Astrocyte of the spinal cord (primary cell): Measurements from ENCODE around the gene PSME1.

ENCODE experiments used
- DNase-seq: peaks from one replicate; pipeline ENCODE4 v3.0.0; 2011; ENCODE audit warnings: low read depth, low spot score
- H3K4me3 ChIP-seq: 2 replicates; pipeline ENCODE4 v1.5.1; 2011; ENCODE audit warnings: low read depth, mild to moderate bottlenecking, low read length, moderate library complexity
- in situ Hi-C: cut with HindIII; loops from 2 replicates; pipeline ENCODE4 v1.10.0; 2017; ENCODE audit warnings: low sequenced_read_pairs
- TF ChIP-seq, protein P1 (sequence below): IDR thresholded peaks from 2 replicates; pipeline ENCODE4 v1.5.1; 2012; ENCODE audit warnings: low read depth, mild to moderate bottlenecking, low read length, inconsistent platforms

Gene PSME1

GRCh38 chr14:24093207-24093900 is 42.6 kb upstream of the PSME1 start:
- in situ Hi-C loops, result no loop called here
- H3K4me3 ChIP-seq, result peak overlapping the region; percentile 71
- TF ChIP-seq, protein P1, sequence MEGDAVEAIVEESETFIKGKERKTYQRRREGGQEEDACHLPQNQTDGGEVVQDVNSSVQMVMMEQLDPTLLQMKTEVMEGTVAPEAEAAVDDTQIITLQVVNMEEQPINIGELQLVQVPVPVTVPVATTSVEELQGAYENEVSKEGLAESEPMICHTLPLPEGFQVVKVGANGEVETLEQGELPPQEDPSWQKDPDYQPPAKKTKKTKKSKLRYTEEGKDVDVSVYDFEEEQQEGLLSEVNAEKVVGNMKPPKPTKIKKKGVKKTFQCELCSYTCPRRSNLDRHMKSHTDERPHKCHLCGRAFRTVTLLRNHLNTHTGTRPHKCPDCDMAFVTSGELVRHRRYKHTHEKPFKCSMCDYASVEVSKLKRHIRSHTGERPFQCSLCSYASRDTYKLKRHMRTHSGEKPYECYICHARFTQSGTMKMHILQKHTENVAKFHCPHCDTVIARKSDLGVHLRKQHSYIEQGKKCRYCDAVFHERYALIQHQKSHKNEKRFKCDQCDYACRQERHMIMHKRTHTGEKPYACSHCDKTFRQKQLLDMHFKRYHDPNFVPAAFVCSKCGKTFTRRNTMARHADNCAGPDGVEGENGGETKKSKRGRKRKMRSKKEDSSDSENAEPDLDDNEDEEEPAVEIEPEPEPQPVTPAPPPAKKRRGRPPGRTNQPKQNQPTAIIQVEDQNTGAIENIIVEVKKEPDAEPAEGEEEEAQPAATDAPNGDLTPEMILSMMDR, result no peak
- no peak for DNase-seq

DNA sequence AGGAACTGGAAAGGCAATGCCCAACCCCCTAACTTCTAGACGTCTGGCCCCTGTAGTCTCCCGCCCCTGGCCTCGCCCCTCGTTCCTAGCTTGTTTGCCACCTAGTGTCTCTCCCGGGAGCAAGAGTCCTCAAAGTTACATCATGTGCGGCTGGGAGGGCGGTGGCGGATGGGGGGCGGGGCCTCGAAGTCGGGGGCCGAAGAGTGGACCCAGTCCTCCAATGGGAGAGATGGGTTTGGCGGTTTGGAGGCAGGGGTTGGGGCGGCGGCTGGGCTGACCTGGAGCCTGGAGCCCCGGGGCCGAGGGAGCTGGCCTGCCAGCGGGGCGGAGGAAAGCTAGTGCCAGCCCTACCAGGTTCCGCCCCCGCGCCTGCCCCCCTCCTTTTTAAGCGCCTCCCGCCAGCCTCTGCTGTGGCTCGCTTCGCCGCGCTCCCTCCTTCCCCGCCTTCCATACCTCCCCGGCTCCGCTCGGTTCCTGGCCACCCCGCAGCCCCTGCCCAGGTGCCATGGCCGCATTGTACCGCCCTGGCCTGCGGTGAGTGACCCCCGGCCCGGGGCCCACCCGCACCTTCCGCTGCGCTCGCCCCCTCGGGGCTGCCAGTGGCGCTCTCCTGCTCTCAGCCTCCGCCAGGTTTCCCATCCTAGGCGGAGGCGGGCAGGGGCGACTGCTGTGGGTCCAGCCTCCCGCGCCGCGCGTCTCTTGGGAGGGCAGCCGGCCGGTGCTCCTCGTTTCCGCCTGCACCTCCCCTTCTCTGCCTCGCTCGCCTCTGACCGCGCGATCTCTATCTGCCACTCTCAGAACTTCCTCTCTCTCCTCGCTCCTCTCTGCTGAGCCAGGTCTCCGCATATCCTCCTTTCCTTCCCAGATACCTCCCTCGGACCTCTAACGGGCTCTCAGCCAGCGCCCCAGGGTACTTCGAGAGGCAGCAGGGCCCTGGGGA is 41.8 kb upstream of the PSME1 start, which contains the start of gene PCK2:
Gene PCK2, plus strand, starts transcription at position 411 of the 940 bp plus-strand sequence. Its CDS starts 95 bp downstream, at position 506.
- peak within 1 kb of the TSS; percentile 71 for H3K4me3 ChIP-seq
- TF ChIP-seq, protein P1, result peak; percentile 18
- peak; percentile 96 for DNase-seq
- in situ Hi-C loops, result no loop called here

GRCh38 chr14:24094841-24095270 is 41.1 kb upstream of the PSME1 start:
- DNase-seq, result peak; percentile 12
- peak overlapping the region; percentile 71 for H3K4me3 ChIP-seq
- in situ Hi-C loops, result no loop called here
- TF ChIP-seq, protein P1, result no peak

- in situ Hi-C loops, result no loop called here
- peak; percentile 4 for DNase-seq
- TF ChIP-seq, protein P1, result no peak
- peak overlapping the region; percentile 71 for H3K4me3 ChIP-seq
Observed at GRCh38 chr14:24095271-24096068, 40.5 kb upstream of the PSME1 start.

DNA sequence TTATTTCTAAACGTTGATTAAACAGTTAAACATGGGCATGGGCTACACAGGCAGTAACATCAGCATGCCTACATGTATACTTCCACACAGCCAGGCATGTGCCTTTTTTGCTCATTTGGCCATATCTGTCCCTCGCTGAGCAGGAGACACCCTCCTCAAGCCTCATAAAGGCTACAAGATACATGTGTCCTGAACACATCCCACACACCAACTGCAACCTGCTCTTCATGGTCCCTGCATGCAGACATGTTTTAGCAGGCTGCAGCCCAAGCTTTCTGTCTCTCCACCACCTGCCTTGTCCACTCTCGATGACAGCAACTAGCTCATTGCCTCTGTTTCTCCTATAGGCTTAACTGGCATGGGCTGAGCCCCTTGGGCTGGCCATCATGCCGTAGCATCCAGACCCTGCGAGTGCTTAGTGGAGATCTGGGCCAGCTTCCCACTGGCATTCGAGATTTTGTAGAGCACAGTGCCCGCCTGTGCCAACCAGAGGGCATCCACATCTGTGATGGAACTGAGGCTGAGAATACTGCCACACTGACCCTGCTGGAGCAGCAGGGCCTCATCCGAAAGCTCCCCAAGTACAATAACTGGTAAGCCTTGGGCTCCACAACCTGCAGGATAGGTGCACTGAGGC is 39.3 kb upstream of the PSME1 start:
- no peak overlapping the region for H3K4me3 ChIP-seq

More for the DNA sequence above, 39.3 kb upstream of the PSME1 start:
- in situ Hi-C loops, result no loop called here
- TF ChIP-seq, protein P1, result no peak
- DNase-seq, result no peak
